ENCODE measurements around the gene MRPL30. TPM values are rescaled to one million over a fixed set of nuclear protein-coding genes. Genes with fewer than 3 reads are reported as not detected.

MRPL30 gene
- total RNA-seq, 1 experiment from 2014 or later, result 25.6 TPM

- H3K27me3 ChIP-seq (ENCODE audit: control insufficient read depth, insufficient read depth, low read length), result no peaks in the 10 kb centered on the region; the same call in 1 of the 2 replicates
- H3K9me3 ChIP-seq (ENCODE audit: control insufficient read depth, insufficient read depth, low read depth, low read length), result no peaks in the 10 kb centered on the region
- CTCF ChIA-PET, result no interaction called here
- no peak overlapping the region for H3K4me3 ChIP-seq (ENCODE audit: low read depth in 2 of 2, low read length in 2 of 2)
- BruUV-seq (replicated peaks), result no TSS peak
- H3K27ac ChIP-seq (ENCODE audit: low read length), result no peak overlapping the region
- intact Hi-C loops (cut with micrococcal nuclease; ENCODE audit: unreplicated experiment) (no loop called here), in situ Hi-C loops (cut with HindIII; ENCODE audit: low pct_unique_long_range_greater_than_20kb, low sequenced_read_pairs) (no loop called here)
- H3K4me1 ChIP-seq (ENCODE audit: control insufficient read depth, insufficient read depth, low read length), result peaks cover 14% of the 10 kb centered on the region
- TF ChIP-seq TCF7L2 (IDR thresholded peaks at IDR 0.05; ENCODE audit: low read depth, low read length) (no peak), SIN3A (IDR thresholded peaks at IDR 0.05; ENCODE audit: borderline replicate concordance, insufficient read depth, low read depth, low read length) (no peak)
- TF ChIP-seq, protein P1, sequence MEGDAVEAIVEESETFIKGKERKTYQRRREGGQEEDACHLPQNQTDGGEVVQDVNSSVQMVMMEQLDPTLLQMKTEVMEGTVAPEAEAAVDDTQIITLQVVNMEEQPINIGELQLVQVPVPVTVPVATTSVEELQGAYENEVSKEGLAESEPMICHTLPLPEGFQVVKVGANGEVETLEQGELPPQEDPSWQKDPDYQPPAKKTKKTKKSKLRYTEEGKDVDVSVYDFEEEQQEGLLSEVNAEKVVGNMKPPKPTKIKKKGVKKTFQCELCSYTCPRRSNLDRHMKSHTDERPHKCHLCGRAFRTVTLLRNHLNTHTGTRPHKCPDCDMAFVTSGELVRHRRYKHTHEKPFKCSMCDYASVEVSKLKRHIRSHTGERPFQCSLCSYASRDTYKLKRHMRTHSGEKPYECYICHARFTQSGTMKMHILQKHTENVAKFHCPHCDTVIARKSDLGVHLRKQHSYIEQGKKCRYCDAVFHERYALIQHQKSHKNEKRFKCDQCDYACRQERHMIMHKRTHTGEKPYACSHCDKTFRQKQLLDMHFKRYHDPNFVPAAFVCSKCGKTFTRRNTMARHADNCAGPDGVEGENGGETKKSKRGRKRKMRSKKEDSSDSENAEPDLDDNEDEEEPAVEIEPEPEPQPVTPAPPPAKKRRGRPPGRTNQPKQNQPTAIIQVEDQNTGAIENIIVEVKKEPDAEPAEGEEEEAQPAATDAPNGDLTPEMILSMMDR (IDR thresholded peaks at IDR 0.05), result no peak
- POLR2A ChIA-PET, result no interaction called here
- no peak for ATAC-seq
- DNase-seq (ENCODE audit: low read depth, low spot score), result no peak
- no peaks in the 10 kb centered on the region for H3K36me3 ChIP-seq (ENCODE audit: control insufficient read depth, insufficient read depth, low read length)
Measured at GRCh38 chr2:99139003-99139402, 42.0 kb upstream of the MRPL30 start.

- in situ Hi-C loops (cut with HindIII; ENCODE audit: low pct_unique_long_range_greater_than_20kb, low sequenced_read_pairs) (no loop called here), intact Hi-C loops (cut with micrococcal nuclease; ENCODE audit: unreplicated experiment) (no loop called here)
- TF ChIP-seq REST (IDR thresholded peaks at IDR 0.05; ENCODE audit: insufficient read depth in 1 of 2, low read depth in 2 of 2, low read length in 1 of 2), result no peak
- TF ChIP-seq POLR2AphosphoS5 (IDR thresholded peaks at IDR 0.05; ENCODE audit: low read depth, low read length), result no peak
- no peak for TF ChIP-seq SIN3A (IDR thresholded peaks at IDR 0.05; ENCODE audit: borderline replicate concordance, insufficient read depth, low read depth, low read length)
- no peak for TF ChIP-seq TCF7L2 (IDR thresholded peaks at IDR 0.05; ENCODE audit: low read depth, low read length)
- TF ChIP-seq, protein P1 (IDR thresholded peaks at IDR 0.05), result no peak
- Histone ChIP-seq H3K27ac (ENCODE audit: low read length) (peak overlapping the region; percentile 86), H3K9me3 (ENCODE audit: control insufficient read depth, insufficient read depth, low read depth, low read length) (no peaks in the 10 kb centered on the region), H3K4me1 (ENCODE audit: control insufficient read depth, insufficient read depth, low read length) (peaks cover 14% of the 10 kb centered on the region), H3K4me3 (ENCODE audit: low read depth in 2 of 2, low read length in 2 of 2) (peak overlapping the region; percentile 60 to 82), H3K36me3 (ENCODE audit: control insufficient read depth, insufficient read depth, low read length) (no peaks in the 10 kb centered on the region), H3K27me3 (ENCODE audit: control insufficient read depth, insufficient read depth, low read length) (no peaks in the 10 kb centered on the region; the same call in 1 of the 2 replicates)
- CTCF ChIA-PET, result interaction anchor here (0.6 kb wide), 1 partner anchor 41 kb away, joined by 7 read pairs; no protein-coding TSS in a partner anchor
- ATAC-seq (no peak), DNase-seq (ENCODE audit: low read depth, low spot score) (peak; percentile 7)
- no TSS peak for BruUV-seq (replicated peaks)
- POLR2A ChIA-PET, result no interaction called here
Measured at GRCh38 chr2:99140056-99140859, 40.7 kb upstream of the MRPL30 start.
